Suprapubic skin (tissue), 4 donors: Measurements from ENCODE around the gene ANKS4B. TPM values are rescaled to one million over a fixed set of nuclear protein-coding genes. Genes with fewer than 3 reads are reported as not detected.

Experiments
- DNase-seq, 2 donors: peaks; one replicate each; pipeline ENCODE4 v3.0.0-alpha.2; 2019; ENCODE audit warnings: low spot score in 2 of 2
- H3K27ac ChIP-seq: fragments of 200-600 bp; sonication (generic); one replicate; pipeline ENCODE4 v1.5.1; 2019
- H3K27me3 ChIP-seq: fragments of 200-600 bp; sonication (generic); one replicate; pipeline ENCODE4 v1.5.1; 2019
- H3K36me3 ChIP-seq: fragments of 200-600 bp; sonication (generic); one replicate; pipeline ENCODE4 v1.5.1; 2019
- H3K4me1 ChIP-seq: fragments of 200-600 bp; sonication (generic); one replicate; pipeline ENCODE4 v1.5.1; 2019
- H3K4me3 ChIP-seq: fragments of 200-600 bp; sonication (generic); one replicate; pipeline ENCODE4 v1.5.1; 2019; ENCODE audit warnings: mild to moderate bottlenecking
- H3K9me3 ChIP-seq: fragments of 200-600 bp; sonication (generic); one replicate; pipeline ENCODE4 v1.5.1; 2019
- EP300 ChIP-seq: sonication (generic); formaldehyde crosslinking; IDR thresholded peaks from one replicate; pipeline ENCODE4 v1.6.1; 2017; ENCODE audit warnings: antibody characterized with exemption
- POLR2A ChIP-seq, 2 donors: fragments of 450-650 bp; IDR thresholded peaks; one replicate each; pipeline ENCODE4 v1.6.1; 2017; ENCODE audit warnings: antibody characterized with exemption in 2 of 2, mild to moderate bottlenecking in 2 of 2, moderate library complexity in 2 of 2
- POLR2AphosphoS5 ChIP-seq, 3 donors: sonication (generic); formaldehyde crosslinking; IDR thresholded peaks; one replicate each; pipeline ENCODE4 v1.6.1; 2017; ENCODE audit warnings: antibody characterized with exemption in 3 of 3
- WGBS: methylation state at CpG from one replicate; pipeline ENCODE4 v1.1.5; 2018; 5-methylcytosine and 5-hydroxymethylcytosine counted together
- total RNA-seq, 4 donors: library from RNA; depleted of rRNA; stranded (reverse); fragments of >200 nt; gene quantifications; one replicate each; pipeline ENCODE4 v1.1.0, GENCODE V29; 2016
- TF ChIP-seq, protein P1 (sequence below), 2 donors: fragments of 200-600 bp in 1 of 2; fragments of 450-650 bp in 1 of 2; sonication (generic) in 1 of 2; IDR thresholded peaks; one replicate each; pipeline ENCODE4 v1.5.1; 2016 to 2019; ENCODE audit warnings: antibody characterized with exemption in 2 of 2, mild to moderate bottlenecking in 1 of 2, moderate library complexity in 1 of 2

Gene ANKS4B
- total RNA-seq, 4 donors from 2014 or later = not detected

DNA sequence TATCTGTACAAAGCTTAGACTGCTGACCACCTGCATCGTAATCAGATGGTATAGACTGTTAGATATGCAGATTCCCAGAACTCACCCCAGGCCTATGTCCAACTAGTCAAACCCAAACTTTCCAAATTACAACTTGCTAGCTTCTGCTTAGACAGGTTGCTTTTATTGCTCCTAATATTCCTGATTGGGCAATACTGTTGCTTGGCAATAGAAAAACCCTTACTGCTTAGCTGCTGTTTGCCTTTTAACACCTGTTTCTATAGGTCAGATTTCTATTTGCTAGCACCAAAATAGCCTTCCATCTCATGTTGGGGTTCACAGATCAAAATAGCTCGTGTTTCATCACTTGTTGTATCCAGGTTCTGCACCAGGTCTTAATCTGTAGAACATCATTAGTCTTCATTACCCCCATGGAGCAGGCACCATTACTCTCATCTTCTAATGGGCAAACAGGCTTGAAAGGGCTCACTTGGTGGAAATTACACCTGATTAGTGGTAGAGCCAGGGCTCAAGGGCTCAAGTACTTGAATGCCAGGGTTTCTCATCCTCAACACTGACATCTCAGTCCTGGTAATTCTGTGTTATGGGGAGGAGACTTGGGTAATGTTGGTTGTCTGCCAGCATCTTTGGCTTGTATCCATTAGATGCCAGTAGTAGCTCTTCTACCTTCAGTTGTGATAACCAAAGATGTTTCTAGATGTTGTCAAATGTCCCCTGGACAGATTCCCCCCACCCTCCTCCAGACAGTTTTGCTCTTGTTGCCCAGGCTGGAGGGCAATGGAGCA is 24.9 kb upstream of the ANKS4B start:
- WGBS = 85% methylated on average over 2 of the region's 2 CpGs
- H3K9me3 ChIP-seq = no peaks in the 10 kb centered on the region
- H3K4me1 ChIP-seq = no peaks in the 10 kb centered on the region
- no peak for DNase-seq
- no peaks in the 10 kb centered on the region for H3K36me3 ChIP-seq
- no peak overlapping the region for H3K4me3 ChIP-seq
- no peak for TF ChIP-seq POLR2AphosphoS5 (IDR thresholded peaks at IDR 0.05)
- TF ChIP-seq, protein P1, sequence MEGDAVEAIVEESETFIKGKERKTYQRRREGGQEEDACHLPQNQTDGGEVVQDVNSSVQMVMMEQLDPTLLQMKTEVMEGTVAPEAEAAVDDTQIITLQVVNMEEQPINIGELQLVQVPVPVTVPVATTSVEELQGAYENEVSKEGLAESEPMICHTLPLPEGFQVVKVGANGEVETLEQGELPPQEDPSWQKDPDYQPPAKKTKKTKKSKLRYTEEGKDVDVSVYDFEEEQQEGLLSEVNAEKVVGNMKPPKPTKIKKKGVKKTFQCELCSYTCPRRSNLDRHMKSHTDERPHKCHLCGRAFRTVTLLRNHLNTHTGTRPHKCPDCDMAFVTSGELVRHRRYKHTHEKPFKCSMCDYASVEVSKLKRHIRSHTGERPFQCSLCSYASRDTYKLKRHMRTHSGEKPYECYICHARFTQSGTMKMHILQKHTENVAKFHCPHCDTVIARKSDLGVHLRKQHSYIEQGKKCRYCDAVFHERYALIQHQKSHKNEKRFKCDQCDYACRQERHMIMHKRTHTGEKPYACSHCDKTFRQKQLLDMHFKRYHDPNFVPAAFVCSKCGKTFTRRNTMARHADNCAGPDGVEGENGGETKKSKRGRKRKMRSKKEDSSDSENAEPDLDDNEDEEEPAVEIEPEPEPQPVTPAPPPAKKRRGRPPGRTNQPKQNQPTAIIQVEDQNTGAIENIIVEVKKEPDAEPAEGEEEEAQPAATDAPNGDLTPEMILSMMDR (IDR thresholded peaks at IDR 0.05) = no peak
- TF ChIP-seq POLR2A (IDR thresholded peaks at IDR 0.05) = no peak
- TF ChIP-seq EP300 = no peak
- peaks cover 5% of the 10 kb centered on the region for H3K27me3 ChIP-seq
- H3K27ac ChIP-seq = no peak overlapping the region

DNA sequence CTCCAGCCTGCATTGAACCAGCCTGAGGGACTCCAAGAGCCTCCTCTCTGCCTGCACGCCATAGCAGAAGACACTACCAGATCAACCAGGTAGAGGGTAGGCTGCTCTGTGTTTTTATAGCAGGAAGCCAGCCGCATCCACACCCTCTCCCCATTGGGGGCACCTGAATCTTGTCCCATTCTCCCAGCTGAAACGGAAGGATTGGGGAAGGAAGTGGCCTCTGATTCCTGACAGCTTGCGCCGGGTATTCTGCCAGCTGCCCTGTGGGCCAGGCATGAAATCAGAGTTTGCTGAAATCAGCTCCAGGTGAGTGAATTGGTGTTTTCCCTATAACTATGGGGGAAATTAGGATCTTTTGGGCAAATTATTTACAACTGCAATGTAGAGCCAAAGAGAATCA is 22.0 kb upstream of the ANKS4B start, which contains the start of gene ZP2:
TSS of gene ZP2 (minus strand) at position 89 of the 400 bp plus-strand sequence. CDS start at position 62, 27 bp downstream.
- TF ChIP-seq POLR2A (IDR thresholded peaks at IDR 0.05) (no peak), EP300 (no peak)
- TF ChIP-seq, protein P1 (IDR thresholded peaks at IDR 0.05) = no peak
- WGBS = 71% methylated on average over 5 of the region's 5 CpGs
- Histone ChIP-seq H3K4me1 (no peaks in the 10 kb centered on the region), H3K9me3 (no peaks in the 10 kb centered on the region), H3K27me3 (peaks cover 5% of the 10 kb centered on the region), H3K27ac (no peak within 1 kb of the TSS), H3K4me3 (no peak within 1 kb of the TSS), H3K36me3 (no peaks in the 10 kb centered on the region)
- no peak for DNase-seq

DNA sequence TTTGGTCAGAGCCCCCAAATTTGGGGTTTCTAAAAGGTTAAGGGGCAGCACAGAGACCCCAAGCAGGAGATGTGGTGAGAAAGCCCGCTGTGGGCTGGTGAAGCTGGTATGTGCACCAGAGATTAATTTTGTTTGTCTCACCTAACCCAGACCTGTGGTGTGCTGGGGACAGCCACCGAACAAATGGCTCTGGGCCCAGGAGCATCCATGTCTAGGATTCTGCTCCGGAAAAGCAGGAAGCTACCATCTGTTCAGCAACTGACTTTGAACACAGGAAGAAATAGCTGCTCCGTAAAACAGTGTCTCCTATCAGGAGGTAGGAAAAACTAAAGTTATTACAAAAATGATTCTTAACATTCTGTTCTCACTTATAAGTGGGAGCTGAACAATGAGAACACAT is 19.4 kb upstream of the ANKS4B start:
- no peaks in the 10 kb centered on the region for H3K36me3 ChIP-seq
- no peaks in the 10 kb centered on the region for H3K9me3 ChIP-seq
- whole genome bisulfite sequencing = 54% methylated on average over 4 of the region's 4 CpGs
- TF ChIP-seq POLR2AphosphoS5 (IDR thresholded peaks at IDR 0.05) (no peak), POLR2A (IDR thresholded peaks at IDR 0.05) (no peak), EP300 (no peak)
- TF ChIP-seq, protein P1 (IDR thresholded peaks at IDR 0.05) = no peak
- H3K4me3 ChIP-seq = no peak overlapping the region
- H3K27ac ChIP-seq = no peak overlapping the region
- H3K4me1 ChIP-seq = no peaks in the 10 kb centered on the region
- H3K27me3 ChIP-seq = peaks cover 9% of the 10 kb centered on the region
- no peak for DNase-seq

DNA sequence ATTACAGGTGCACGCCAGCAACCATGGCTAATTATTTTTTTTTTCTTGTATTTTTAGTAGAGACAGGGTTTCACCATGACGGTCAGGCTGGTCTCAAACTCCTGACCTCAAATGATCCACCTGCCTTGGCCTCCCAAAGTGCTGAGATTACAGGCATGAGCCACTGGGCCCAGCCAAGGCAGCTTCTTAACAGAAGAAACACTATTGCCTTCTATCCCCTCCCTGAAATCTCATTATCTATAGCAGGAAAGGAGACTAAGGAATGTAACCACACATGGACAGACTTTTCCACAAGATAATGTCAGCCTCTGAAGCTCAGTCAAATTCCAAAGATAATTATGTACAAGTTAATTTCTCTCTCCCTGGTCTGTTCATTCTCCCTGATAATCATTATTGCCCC is 16.4 kb upstream of the ANKS4B start:
- Histone ChIP-seq H3K9me3 (no peaks in the 10 kb centered on the region), H3K4me3 (no peak overlapping the region), H3K4me1 (no peaks in the 10 kb centered on the region), H3K36me3 (no peaks in the 10 kb centered on the region), H3K27ac (no peak overlapping the region), H3K27me3 (peaks cover 4% of the 10 kb centered on the region)
- DNase-seq = no peak
- WGBS = 86% methylated on average over 2 of the region's 2 CpGs
- TF ChIP-seq POLR2AphosphoS5 (IDR thresholded peaks at IDR 0.05) (no peak), EP300 (no peak), POLR2A (IDR thresholded peaks at IDR 0.05) (no peak)
- TF ChIP-seq, protein P1 (IDR thresholded peaks at IDR 0.05) = no peak

DNA sequence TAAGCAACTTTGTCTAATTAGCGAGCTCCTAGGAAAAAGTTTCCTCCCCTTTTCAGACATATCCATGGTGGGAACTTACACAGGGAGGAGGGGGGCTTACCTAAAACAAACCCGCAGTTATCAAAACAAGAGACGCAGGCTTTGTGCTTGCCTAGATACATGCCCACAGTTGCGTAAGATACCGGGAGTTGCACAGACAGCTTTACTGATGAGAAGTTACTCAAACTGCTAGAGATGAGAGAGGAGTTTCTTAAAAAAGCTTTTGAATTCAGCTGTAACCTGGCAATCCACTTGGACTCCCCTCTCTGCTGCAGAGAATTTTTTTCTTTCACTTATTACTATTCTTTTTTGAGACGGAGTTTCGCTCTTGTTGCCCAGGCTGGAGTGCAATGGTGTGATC is 15.3 kb upstream of the ANKS4B start:
- H3K4me1 ChIP-seq = no peaks in the 10 kb centered on the region
- no peak overlapping the region for H3K4me3 ChIP-seq
- H3K27me3 ChIP-seq = peaks cover 5% of the 10 kb centered on the region
- no peak overlapping the region for H3K27ac ChIP-seq
- no peak for DNase-seq
- H3K9me3 ChIP-seq = no peaks in the 10 kb centered on the region
- no peaks in the 10 kb centered on the region for H3K36me3 ChIP-seq
- TF ChIP-seq EP300 (no peak), POLR2A (IDR thresholded peaks at IDR 0.05) (no peak), POLR2AphosphoS5 (IDR thresholded peaks at IDR 0.05) (no peak)
- TF ChIP-seq, protein P1 (IDR thresholded peaks at IDR 0.05) = no peak
- 70% methylated on average over 7 of the region's 7 CpGs for WGBS
